Mucosa of stomach (tissue), 1 donor: Measurements from ENCODE around the gene LTBP3.

Source experiments
- H3K27me3 ChIP-seq: one replicate; pipeline ENCODE4 v1.7.0; 2013; ENCODE audit warnings: mild to moderate bottlenecking, low read length; ENCODE audit not compliant: control insufficient read depth, insufficient read depth
- H3K36me3 ChIP-seq: one replicate; pipeline ENCODE4 v1.7.0; 2013; ENCODE audit warnings: low read length; ENCODE audit not compliant: control insufficient read depth, insufficient read depth
- H3K4me1 ChIP-seq: one replicate; pipeline ENCODE4 v1.7.0; 2013; ENCODE audit warnings: mild to moderate bottlenecking, low read length; ENCODE audit not compliant: control insufficient read depth, insufficient read depth
- H3K4me3 ChIP-seq: one replicate; pipeline ENCODE4 v1.7.0; 2013; ENCODE audit warnings: low read length
- H3K9ac ChIP-seq: one replicate; pipeline ENCODE4 v1.7.0; 2013; ENCODE audit warnings: mild to moderate bottlenecking, low read length, moderate library complexity
- H3K9me3 ChIP-seq: one replicate; pipeline ENCODE4 v1.7.0; 2013; ENCODE audit warnings: mild to moderate bottlenecking, low read length, moderate library complexity; ENCODE audit not compliant: control insufficient read depth
- donor health status: Pancreatic carcinoma.

Gene LTBP3

DNA sequence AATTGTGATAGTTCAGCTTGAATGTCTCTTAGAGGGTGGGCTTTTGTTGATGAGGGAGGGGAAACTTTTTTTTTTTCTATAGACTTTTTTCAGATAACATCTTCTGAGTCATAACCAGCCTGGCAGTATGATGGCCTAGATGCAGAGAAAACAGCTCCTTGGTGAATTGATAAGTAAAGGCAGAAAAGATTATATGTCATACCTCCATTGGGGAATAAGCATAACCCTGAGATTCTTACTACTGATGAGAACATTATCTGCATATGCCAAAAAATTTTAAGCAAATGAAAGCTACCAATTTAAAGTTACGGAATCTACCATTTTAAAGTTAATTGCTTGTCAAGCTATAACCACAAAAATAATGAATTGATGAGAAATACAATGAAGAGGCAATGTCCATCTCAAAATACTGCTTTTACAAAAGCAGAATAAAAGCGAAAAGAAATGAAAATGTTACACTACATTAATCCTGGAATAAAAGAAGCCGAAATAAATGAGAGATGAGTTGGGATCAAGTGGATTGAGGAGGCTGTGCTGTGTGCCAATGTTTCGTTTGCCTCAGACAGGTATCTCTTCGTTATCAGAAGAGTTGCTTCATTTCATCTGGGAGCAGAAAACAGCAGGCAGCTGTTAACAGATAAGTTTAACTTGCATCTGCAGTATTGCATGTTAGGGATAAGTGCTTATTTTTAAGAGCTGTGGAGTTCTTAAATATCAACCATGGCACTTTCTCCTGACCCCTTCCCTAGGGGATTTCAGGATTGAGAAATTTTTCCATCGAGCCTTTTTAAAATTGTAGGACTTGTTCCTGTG, 55.4 kb downstream of the LTBP3 start:
- H3K27me3 ChIP-seq = no peaks in the 10 kb centered on the region
- H3K4me3 ChIP-seq = peak overlapping the region; percentile 99
- no peaks in the 10 kb centered on the region for H3K9me3 ChIP-seq
- peaks cover 36% of the 10 kb centered on the region for H3K4me1 ChIP-seq
- H3K36me3 ChIP-seq = peaks cover 52% of the 10 kb centered on the region
- H3K9ac ChIP-seq = peak overlapping the region; percentile 99

GRCh38 chr11:65502274-65502554, 55.9 kb downstream of the LTBP3 start:
- Histone ChIP-seq H3K27me3 (no peaks in the 10 kb centered on the region), H3K36me3 (peaks cover 52% of the 10 kb centered on the region)

DNA sequence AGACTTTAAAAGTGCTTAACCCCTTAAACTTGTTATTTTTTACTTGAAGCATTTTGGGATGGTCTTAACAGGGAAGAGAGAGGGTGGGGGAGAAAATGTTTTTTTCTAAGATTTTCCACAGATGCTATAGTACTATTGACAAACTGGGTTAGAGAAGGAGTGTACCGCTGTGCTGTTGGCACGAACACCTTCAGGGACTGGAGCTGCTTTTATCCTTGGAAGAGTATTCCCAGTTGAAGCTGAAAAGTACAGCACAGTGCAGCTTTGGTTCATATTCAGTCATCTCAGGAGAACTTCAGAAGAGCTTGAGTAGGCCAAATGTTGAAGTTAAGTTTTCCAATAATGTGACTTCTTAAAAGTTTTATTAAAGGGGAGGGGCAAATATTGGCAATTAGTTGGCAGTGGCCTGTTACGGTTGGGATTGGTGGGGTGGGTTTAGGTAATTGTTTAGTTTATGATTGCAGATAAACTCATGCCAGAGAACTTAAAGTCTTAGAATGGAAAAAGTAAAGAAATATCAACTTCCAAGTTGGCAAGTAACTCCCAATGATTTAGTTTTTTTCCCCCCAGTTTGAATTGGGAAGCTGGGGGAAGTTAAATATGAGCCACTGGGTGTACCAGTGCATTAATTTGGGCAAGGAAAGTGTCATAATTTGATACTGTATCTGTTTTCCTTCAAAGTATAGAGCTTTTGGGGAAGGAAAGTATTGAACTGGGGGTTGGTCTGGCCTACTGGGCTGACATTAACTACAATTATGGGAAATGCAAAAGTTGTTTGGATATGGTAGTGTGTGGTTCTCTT, 56.5 kb downstream of the LTBP3 start:
- H3K4me1 ChIP-seq = peaks cover 31% of the 10 kb centered on the region
- H3K4me3 ChIP-seq = peak overlapping the region; percentile 99
- H3K36me3 ChIP-seq = peaks cover 52% of the 10 kb centered on the region

More at GRCh38 chr11:65502274-65502554, 55.9 kb downstream of the LTBP3 start:
- Histone ChIP-seq H3K9me3 (no peaks in the 10 kb centered on the region), H3K4me1 (peaks cover 31% of the 10 kb centered on the region), H3K4me3 (peak overlapping the region; percentile 99), H3K9ac (peak overlapping the region; percentile 99)

DNA sequence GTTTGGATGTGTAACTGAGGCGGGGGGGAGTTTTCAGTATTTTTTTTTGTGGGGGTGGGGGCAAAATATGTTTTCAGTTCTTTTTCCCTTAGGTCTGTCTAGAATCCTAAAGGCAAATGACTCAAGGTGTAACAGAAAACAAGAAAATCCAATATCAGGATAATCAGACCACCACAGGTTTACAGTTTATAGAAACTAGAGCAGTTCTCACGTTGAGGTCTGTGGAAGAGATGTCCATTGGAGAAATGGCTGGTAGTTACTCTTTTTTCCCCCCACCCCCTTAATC, 57.0 kb downstream of the LTBP3 start:
- H3K4me1 ChIP-seq = peaks cover 31% of the 10 kb centered on the region
- H3K9me3 ChIP-seq = no peaks in the 10 kb centered on the region
- peaks cover 50% of the 10 kb centered on the region for H3K36me3 ChIP-seq
- peak overlapping the region; percentile 99 for H3K4me3 ChIP-seq
- H3K27me3 ChIP-seq = no peaks in the 10 kb centered on the region
- peak overlapping the region; percentile 99 for H3K9ac ChIP-seq

More for the DNA sequence above, 56.5 kb downstream of the LTBP3 start:
- H3K27me3 ChIP-seq = no peaks in the 10 kb centered on the region
- H3K9me3 ChIP-seq = no peaks in the 10 kb centered on the region
- H3K9ac ChIP-seq = peak overlapping the region; percentile 99

DNA sequence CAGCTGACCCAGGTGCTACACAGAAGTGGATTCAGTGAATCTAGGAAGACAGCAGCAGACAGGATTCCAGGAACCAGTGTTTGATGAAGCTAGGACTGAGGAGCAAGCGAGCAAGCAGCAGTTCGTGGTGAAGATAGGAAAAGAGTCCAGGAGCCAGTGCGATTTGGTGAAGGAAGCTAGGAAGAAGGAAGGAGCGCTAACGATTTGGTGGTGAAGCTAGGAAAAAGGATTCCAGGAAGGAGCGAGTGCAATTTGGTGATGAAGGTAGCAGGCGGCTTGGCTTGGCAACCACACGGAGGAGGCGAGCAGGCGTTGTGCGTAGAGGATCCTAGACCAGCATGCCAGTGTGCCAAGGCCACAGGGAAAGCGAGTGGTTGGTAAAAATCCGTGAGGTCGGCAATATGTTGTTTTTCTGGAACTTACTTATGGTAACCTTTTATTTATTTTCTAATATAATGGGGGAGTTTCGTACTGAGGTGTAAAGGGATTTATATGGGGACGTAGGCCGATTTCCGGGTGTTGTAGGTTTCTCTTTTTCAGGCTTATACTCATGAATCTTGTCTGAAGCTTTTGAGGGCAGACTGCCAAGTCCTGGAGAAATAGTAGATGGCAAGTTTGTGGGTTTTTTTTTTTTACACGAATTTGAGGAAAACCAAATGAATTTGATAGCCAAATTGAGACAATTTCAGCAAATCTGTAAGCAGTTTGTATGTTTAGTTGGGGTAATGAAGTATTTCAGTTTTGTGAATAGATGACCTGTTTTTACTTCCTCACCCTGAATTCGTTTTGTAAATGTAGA, 57.6 kb downstream of the LTBP3 start:
- no peaks in the 10 kb centered on the region for H3K27me3 ChIP-seq
- H3K36me3 ChIP-seq = peaks cover 45% of the 10 kb centered on the region
- peaks cover 27% of the 10 kb centered on the region for H3K4me1 ChIP-seq
- H3K4me3 ChIP-seq = peak overlapping the region; percentile 99
- peak overlapping the region; percentile 99 for H3K9ac ChIP-seq
- H3K9me3 ChIP-seq = no peaks in the 10 kb centered on the region

GRCh38 chr11:65499713-65500386, 58.3 kb downstream of the LTBP3 start:
- Histone ChIP-seq H3K9me3 (no peaks in the 10 kb centered on the region), H3K36me3 (peaks cover 38% of the 10 kb centered on the region), H3K9ac (peak overlapping the region; percentile 99), H3K4me3 (peak overlapping the region; percentile 99), H3K27me3 (no peaks in the 10 kb centered on the region), H3K4me1 (peaks cover 20% of the 10 kb centered on the region)

DNA sequence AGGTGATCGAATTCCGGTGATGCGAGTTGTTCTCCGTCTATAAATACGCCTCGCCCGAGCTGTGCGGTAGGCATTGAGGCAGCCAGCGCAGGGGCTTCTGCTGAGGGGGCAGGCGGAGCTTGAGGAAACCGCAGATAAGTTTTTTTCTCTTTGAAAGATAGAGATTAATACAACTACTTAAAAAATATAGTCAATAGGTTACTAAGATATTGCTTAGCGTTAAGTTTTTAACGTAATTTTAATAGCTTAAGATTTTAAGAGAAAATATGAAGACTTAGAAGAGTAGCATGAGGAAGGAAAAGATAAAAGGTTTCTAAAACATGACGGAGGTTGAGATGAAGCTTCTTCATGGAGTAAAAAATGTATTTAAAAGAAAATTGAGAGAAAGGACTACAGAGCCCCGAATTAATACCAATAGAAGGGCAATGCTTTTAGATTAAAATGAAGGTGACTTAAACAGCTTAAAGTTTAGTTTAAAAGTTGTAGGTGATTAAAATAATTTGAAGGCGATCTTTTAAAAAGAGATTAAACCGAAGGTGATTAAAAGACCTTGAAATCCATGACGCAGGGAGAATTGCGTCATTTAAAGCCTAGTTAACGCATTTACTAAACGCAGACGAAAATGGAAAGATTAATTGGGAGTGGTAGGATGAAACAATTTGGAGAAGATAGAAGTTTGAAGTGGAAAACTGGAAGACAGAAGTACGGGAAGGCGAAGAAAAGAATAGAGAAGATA, 59.0 kb downstream of the LTBP3 start, which contains the start of gene MALAT1:
Gene MALAT1, plus strand, starts transcription at position 69 of the 736 bp plus-strand sequence.
- Histone ChIP-seq H3K9me3 (no peaks in the 10 kb centered on the region), H3K9ac (peak within 1 kb of the TSS; percentile 99), H3K36me3 (peaks cover 32% of the 10 kb centered on the region), H3K27me3 (no peaks in the 10 kb centered on the region), H3K4me3 (peak within 1 kb of the TSS; percentile 99), H3K4me1 (peaks cover 20% of the 10 kb centered on the region)

DNA sequence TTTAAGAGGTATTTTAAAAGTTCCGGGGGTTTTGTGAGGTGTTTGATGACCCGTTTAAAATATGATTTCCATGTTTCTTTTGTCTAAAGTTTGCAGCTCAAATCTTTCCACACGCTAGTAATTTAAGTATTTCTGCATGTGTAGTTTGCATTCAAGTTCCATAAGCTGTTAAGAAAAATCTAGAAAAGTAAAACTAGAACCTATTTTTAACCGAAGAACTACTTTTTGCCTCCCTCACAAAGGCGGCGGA, 59.5 kb downstream of the LTBP3 start:
- Histone ChIP-seq H3K36me3 (peaks cover 27% of the 10 kb centered on the region), H3K9me3 (no peaks in the 10 kb centered on the region), H3K4me1 (peaks cover 24% of the 10 kb centered on the region), H3K9ac (peak overlapping the region; percentile 99), H3K4me3 (peak overlapping the region; percentile 99), H3K27me3 (no peaks in the 10 kb centered on the region)

DNA sequence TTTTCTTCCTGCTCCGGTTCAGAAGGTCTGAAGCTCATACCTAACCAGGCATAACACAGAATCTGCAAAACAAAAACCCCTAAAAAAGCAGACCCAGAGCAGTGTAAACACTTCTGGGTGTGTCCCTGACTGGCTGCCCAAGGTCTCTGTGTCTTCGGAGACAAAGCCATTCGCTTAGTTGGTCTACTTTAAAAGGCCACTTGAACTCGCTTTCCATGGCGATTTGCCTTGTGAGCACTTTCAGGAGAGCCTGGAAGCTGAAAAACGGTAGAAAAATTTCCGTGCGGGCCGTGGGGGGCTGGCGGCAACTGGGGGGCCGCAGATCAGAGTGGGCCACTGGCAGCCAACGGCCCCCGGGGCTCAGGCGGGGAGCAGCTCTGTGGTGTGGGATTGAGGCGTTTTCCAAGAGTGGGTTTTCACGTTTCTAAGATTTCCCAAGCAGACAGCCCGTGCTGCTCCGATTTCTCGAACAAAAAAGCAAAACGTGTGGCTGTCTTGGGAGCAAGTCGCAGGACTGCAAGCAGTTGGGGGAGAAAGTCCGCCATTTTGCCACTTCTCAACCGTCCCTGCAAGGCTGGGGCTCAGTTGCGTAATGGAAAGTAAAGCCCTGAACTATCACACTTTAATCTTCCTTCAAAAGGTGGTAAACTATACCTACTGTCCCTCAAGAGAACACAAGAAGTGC, 60.0 kb downstream of the LTBP3 start:
- H3K4me1 ChIP-seq = peaks cover 29% of the 10 kb centered on the region
- no peaks in the 10 kb centered on the region for H3K9me3 ChIP-seq
- peak overlapping the region; percentile 99 for H3K9ac ChIP-seq
- peak overlapping the region; percentile 99 for H3K4me3 ChIP-seq
- H3K27me3 ChIP-seq = no peaks in the 10 kb centered on the region
- H3K36me3 ChIP-seq = peaks cover 26% of the 10 kb centered on the region

DNA sequence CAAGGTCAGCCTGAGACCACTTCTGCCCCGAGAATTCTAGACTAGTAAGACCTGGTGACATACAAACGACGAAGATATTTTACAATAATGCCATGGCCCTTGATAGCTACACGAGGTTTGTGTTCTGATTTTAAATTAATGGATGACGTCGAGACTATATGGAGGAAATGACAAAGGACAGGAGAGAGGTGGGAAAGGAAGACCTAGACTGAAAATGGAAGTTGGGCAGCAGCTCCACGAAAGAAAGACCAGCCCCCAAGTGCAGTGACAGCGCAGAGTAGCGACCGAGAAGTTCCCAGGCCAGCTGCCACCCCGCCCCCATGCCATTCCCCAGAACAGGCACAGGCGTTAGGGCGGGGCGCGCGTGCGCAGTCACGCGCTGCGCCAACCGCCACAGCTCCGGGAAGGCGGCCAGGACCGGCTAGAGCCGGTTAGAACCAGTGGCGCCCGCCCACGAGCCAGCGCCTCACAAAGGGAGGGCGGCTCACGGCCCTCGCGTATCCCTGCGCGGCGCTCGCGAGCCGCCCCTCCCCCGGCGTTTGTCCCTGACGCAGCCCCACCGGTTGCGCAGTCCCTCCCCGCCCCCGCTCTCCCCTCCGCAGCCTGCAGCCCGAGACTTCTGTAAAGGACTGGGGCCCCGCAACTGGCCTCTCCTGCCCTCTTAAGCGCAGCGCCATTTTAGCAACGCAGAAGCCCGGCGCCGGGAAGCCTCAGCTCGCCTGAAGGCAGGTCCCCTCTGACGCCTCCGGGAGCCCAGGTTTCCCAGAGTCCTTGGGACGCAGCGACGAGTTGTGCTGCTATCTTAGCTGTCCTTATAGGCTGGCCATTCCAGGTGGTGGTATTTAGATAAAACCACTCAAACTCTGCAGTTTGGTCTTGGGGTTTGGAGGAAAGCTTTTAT, 60.8 kb downstream of the LTBP3 start:
- Histone ChIP-seq H3K4me1 (peaks cover 37% of the 10 kb centered on the region), H3K27me3 (no peaks in the 10 kb centered on the region), H3K9ac (peak overlapping the region; percentile 99), H3K36me3 (peaks cover 18% of the 10 kb centered on the region), H3K9me3 (no peaks in the 10 kb centered on the region), H3K4me3 (peak overlapping the region; percentile 99)
